T47D (cell line): Measurements from ENCODE around the gene MINK1.
"Not testable (repeated sequence)": the region's sequence is repeated elsewhere in the genome, so short reads cannot be mapped to it uniquely, and the experiment has no call there.

Source experiments
- DNase-seq, 2 experiments: peaks; one replicate each; pipeline versions ENCODE4 v3.0.0 to v3.0.0-alpha.2; 2011 to 2012; ENCODE audit warnings: low read depth in 1 of 2, low spot score in 1 of 2
- JUND ChIP-seq: IDR thresholded peaks from 2 replicates; pipeline ENCODE4 v1.6.1; 2012; ENCODE audit warnings: low read depth
- in situ Hi-C: cut with HindIII; loops from 2 replicates; pipeline ENCODE4 v1.10.0; 2016; ENCODE audit warnings: low sequenced_read_pairs, low pct_unique_long_range_greater_than_20kb

The MINK1 gene

GRCh38 chr17:4843321-4844000, 10.3 kb downstream of the MINK1 start:
- in situ Hi-C loops: no loop called here
- no peak for DNase-seq
- TF ChIP-seq JUND: no peak

DNA sequence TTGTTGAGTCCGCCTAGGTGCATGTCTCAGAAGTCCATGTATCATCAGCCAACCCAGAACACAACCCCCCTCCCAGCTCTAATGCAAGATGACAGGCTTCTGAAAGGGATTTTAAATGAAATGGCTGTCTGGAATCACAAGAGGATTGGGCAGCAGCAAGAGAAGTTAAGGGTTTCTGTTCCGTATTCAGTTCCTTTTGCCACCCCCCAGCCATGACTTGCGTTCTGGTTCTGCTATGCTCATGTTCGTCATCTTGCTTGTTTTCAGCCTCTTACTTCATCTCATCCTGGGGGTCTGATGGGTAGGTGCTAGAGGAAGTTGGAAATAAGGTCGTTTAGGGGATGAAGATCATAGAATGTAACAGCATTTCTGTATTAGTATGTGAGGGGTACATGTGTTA, 12.0 kb downstream of the MINK1 start:
- in situ Hi-C loops: no loop called here
- no peak for TF ChIP-seq JUND
- DNase-seq: no peak

GRCh38 chr17:4846635-4847390, 13.7 kb downstream of the MINK1 start:
- in situ Hi-C loops: no loop called here
- no peak for DNase-seq
- TF ChIP-seq JUND: no peak

- DNase-seq: peak in 1 of 2 experiments; percentile 30
- in situ Hi-C loops: no loop called here
- TF ChIP-seq JUND: no peak
Observed at GRCh38 chr17:4849011-4849536, 15.9 kb downstream of the MINK1 start.

DNA sequence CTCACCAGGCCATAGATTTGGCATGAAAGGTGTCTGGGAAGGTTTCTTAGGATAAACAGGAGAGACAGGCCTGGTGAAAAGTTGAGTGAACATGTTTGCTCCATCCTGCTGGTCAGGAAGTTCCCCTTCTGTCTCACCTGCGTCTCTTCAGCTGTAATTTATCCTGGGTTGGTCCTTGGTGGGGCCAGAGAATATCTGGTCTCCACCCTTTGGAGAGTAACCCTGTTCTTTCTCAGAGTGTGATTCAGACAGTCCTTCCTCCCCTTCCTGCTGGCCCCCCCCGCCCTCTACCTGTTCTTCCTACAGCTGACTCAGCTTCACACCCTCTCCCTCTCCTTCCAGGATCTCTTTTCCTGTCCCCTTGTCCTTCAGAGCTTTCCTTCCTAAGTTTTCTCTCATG, 17.1 kb downstream of the MINK1 start:
- TF ChIP-seq JUND: no peak
- in situ Hi-C loops: no loop called here
- DNase-seq: peak in 1 of 2 experiments; percentile 45

DNA sequence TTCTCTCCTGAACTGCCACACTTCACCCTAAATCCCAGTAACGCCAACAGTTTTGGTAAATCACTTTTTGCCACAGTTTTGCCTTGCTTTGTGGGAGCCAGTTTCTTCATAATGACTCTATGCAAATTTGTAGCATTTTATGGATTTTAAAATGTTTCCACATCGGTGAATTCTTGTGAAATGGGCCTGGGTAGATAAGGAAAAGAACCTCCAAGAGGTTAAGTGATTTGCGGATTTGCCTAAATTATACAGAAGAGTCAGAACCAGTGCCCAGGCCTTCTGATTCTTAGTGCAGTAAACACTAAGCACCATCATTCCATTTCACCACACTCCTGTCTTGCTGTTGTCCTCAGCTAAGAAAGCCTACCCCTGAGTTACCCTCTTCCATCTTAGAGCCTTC, 17.9 kb downstream of the MINK1 start:
- in situ Hi-C loops: no loop called here
- no peak for TF ChIP-seq JUND
- no peak for DNase-seq

GRCh38 chr17:4852567-4853207, 19.5 kb downstream of the MINK1 start:
- in situ Hi-C loops: no loop called here
- DNase-seq: peak in 1 of 2 experiments; percentile 61
- no peak for TF ChIP-seq JUND

- in situ Hi-C loops: no loop called here
- DNase-seq: peak in 1 of 2 experiments; percentile 7
- TF ChIP-seq JUND: no peak
Observed at GRCh38 chr17:4853208-4853671, 20.1 kb downstream of the MINK1 start.

DNA sequence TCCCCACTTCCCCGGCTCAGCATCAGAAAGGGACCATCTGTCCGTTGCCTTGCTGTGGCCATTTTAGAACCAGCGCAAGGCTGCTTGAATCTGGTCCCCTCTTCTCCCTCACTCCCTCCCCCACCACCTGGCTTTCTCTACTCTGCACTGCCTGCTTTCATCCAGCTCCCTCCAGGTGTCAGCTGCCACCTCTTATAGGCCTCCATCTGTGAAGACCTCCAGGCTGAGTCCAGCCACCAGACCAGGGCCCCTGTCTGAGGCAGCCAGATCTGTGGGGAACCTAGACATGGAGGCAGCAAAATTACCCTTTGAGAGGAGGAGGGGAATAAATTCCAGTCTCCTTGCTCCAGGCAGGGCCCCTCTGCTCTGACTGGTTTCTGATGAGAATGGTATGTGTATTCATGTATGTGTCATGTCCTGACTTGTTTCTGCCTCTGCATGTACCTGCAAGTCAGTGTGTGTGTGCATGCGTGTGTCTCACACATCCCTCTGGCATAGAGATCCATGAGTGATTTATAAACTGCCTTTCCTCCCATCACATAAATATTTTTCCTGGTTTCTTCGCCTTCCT, 21.1 kb downstream of the MINK1 start:
- peak in 1 of 2 experiments; percentile 7 for DNase-seq

GRCh38 chr17:4856271-4856936, 23.3 kb downstream of the MINK1 start:
- in situ Hi-C loops: no loop called here
- TF ChIP-seq JUND: no peak
- no peak for DNase-seq

More for the DNA sequence above, 21.1 kb downstream of the MINK1 start:
- in situ Hi-C loops: no loop called here
- TF ChIP-seq JUND: no peak

DNA sequence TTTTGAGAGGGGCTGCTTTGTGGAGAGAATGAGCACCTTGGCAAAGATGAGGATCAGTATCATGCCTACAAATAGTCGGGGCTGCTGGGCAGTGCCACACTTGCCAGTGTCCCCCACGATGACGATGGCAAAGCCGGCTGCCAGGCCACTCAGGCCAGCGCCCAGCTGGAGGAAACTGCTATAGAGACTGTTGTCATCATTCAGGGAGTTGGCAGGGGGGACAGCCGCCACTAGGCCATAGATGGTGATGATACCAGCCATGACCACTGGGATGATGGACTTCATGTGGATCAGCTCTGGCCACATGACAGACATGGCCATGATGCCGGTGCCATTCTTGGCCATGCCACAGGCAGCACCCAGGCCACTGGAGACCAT, 23.8 kb downstream of the MINK1 start:
- no peak for DNase-seq
- in situ Hi-C loops: no loop called here
- no peak for TF ChIP-seq JUND

DNA sequence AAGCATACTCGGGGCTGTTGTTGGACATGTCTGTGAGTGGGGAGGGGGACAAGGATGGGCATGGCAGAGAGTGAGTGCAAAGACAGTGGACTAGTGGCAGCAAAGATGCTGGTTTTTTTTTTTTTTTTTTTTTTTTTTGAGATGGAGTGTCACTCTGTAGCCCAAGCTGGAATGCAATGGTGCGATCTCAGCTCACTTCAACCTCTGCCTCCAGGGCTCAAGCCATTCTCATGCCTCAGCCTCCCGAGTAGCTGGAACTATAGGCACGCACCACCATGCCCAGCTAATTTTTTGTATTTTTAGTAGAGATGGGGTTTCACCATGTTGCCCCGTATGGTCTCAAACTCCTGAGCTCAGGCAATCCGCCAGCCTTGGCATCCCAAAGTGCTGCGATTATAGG, 24.2 kb downstream of the MINK1 start:
- in situ Hi-C loops: not testable (repeated sequence)

More for the DNA sequence above, 24.2 kb downstream of the MINK1 start:
- DNase-seq: not testable (repeated sequence)
